ENCODE results near the gene CXCL17. TPM values are rescaled to one million over a fixed set of nuclear protein-coding genes. Genes with fewer than 3 reads are reported as not detected.
"Not testable (repeated sequence)": the region's sequence is repeated elsewhere in the genome, so short reads cannot be mapped to it uniquely, and the experiment has no call there.

The CXCL17 gene
- total RNA-seq, 1 donor from 2014 or later, result 0.31 TPM

- no peak for DNase-seq
These were observed 23.1 kb upstream of the CXCL17 start for GRCh38 chr19:42465827-42466280.

- DNase-seq, result peak; percentile 45
These were observed 19.1 kb upstream of the CXCL17 start for GRCh38 chr19:42461700-42462324.

- DNase-seq, result not testable (repeated sequence)
These were observed 18.5 kb upstream of the CXCL17 start for GRCh38 chr19:42461231-42461630.

- DNase-seq, result no peak
These were observed 17.2 kb upstream of the CXCL17 start for GRCh38 chr19:42459926-42460325.

GRCh38 chr19:42455621-42456081 is 12.9 kb upstream of the CXCL17 start:
- no peak for DNase-seq

- DNase-seq, result no peak
These were observed 12.3 kb upstream of the CXCL17 start for GRCh38 chr19:42455086-42455485.

GRCh38 chr19:42452590-42452989 is 9.8 kb upstream of the CXCL17 start:
- no peak for DNase-seq

- DNase-seq, result peak; percentile 29
These were observed 7.7 kb upstream of the CXCL17 start for GRCh38 chr19:42450314-42450934.

- DNase-seq, result not testable (repeated sequence)
These were observed 5.6 kb upstream of the CXCL17 start for GRCh38 chr19:42448306-42448705.

- DNase-seq, result no peak
These were observed 3.2 kb upstream of the CXCL17 start for GRCh38 chr19:42445948-42446347.

- DNase-seq, result no peak
These were observed 1.2 kb upstream of the CXCL17 start for GRCh38 chr19:42443944-42444398.

- no peak for DNase-seq
These were observed 1.7 kb downstream of the CXCL17 start for GRCh38 chr19:42441049-42441445.

- no peak for DNase-seq
These were observed 2.2 kb downstream of the CXCL17 start for GRCh38 chr19:42440357-42441048.

- no peak for DNase-seq
These were observed 6.7 kb downstream of the CXCL17 start for GRCh38 chr19:42436006-42436405.

- DNase-seq, result no peak
These were observed 7.4 kb downstream of the CXCL17 start for GRCh38 chr19:42435316-42435715.

GRCh38 chr19:42433503-42434260 is 9.1 kb downstream of the CXCL17 start:
- peak; percentile 28 for DNase-seq

- DNase-seq, result no peak
These were observed 11.3 kb downstream of the CXCL17 start for GRCh38 chr19:42431486-42431885.

GRCh38 chr19:42428676-42429075 is 14.1 kb downstream of the CXCL17 start:
- DNase-seq, result no peak

- DNase-seq, result no peak
These were observed 15.4 kb downstream of the CXCL17 start, which contains the start of gene LIPE for GRCh38 chr19:42427313-42427712. TSS of gene LIPE (minus strand) at chr19:42427388. CDS start at chr19:42427149, 239 bp downstream.

- no peak for DNase-seq
These were observed 16.1 kb downstream of the CXCL17 start for GRCh38 chr19:42426643-42427042.

GRCh38 chr19:42424712-42425131 is 18.0 kb downstream of the CXCL17 start:
- no peak for DNase-seq

- DNase-seq, result no peak
These were observed 18.4 kb downstream of the CXCL17 start for GRCh38 chr19:42424345-42424707.
